Fibroblast of skin of left biceps (primary cell): Measurements from ENCODE around the gene KIF12.
"Not testable (repeated sequence)": the region's sequence is repeated elsewhere in the genome, so short reads cannot be mapped to it uniquely, and the experiment has no call there.

Experiments used
- DNase-seq, 2 experiments: peaks; one replicate each; pipeline ENCODE4 v3.0.0-alpha.2; 2013; ENCODE audit warnings: low read depth in 2 of 2

KIF12 gene

GRCh38 chr9:114098936-114099668 is at the start of gene KIF12:
Gene KIF12 (minus strand): TSS chr9:114099292. CDS start chr9:114099276, 16 bp downstream.
- DNase-seq: no peak

GRCh38 chr9:114146735-114147134 is 47.6 kb upstream of the KIF12 start:
- no peak for DNase-seq

GRCh38 chr9:114143234-114143633 is 44.1 kb upstream of the KIF12 start:
- no peak for DNase-seq

- DNase-seq: no peak
Measured at GRCh38 chr9:114141553-114142402, 42.7 kb upstream of the KIF12 start.

- no peak for DNase-seq
Measured at GRCh38 chr9:114140850-114141249, 41.8 kb upstream of the KIF12 start.

- DNase-seq: no peak
Measured at GRCh38 chr9:114140401-114140800, 41.3 kb upstream of the KIF12 start.

- no peak for DNase-seq
Measured at GRCh38 chr9:114139071-114139470, 40.0 kb upstream of the KIF12 start.

- DNase-seq: no peak
Measured at GRCh38 chr9:114138552-114138971, 39.5 kb upstream of the KIF12 start.

GRCh38 chr9:114137831-114138230 is 38.7 kb upstream of the KIF12 start:
- no peak for DNase-seq

GRCh38 chr9:114134827-114135396 is 35.8 kb upstream of the KIF12 start:
- no peak for DNase-seq

- no peak for DNase-seq
Measured at GRCh38 chr9:114132550-114132918, 33.4 kb upstream of the KIF12 start.

- no peak for DNase-seq
Measured at GRCh38 chr9:114131808-114132549, 32.9 kb upstream of the KIF12 start.

- DNase-seq: no peak
Measured at GRCh38 chr9:114130624-114131277, 31.7 kb upstream of the KIF12 start.

GRCh38 chr9:114130141-114130540 is 31.0 kb upstream of the KIF12 start:
- DNase-seq: no peak

- DNase-seq: not testable (repeated sequence)
Measured at GRCh38 chr9:114128759-114129158, 29.7 kb upstream of the KIF12 start.

- no peak for DNase-seq
Measured at GRCh38 chr9:114126247-114127060, 27.4 kb upstream of the KIF12 start.

GRCh38 chr9:114125476-114126013 is 26.5 kb upstream of the KIF12 start:
- no peak for DNase-seq

GRCh38 chr9:114124666-114125475 is 25.8 kb upstream of the KIF12 start:
- DNase-seq: no peak

GRCh38 chr9:114124138-114124537 is 25.0 kb upstream of the KIF12 start:
- no peak for DNase-seq
